Mucosa of descending colon (tissue), 3 donors: Measurements from ENCODE around the gene CACNA2D3. TPM values are rescaled to one million over a fixed set of nuclear protein-coding genes. Genes with fewer than 3 reads are reported as not detected.
A peak's percentile ranks its signal among the peaks of the same experiment; 100 is the strongest.

Experiments
- ATAC-seq: fragments of 200-7000 bp; cut with Tn5 transposase; one replicate; pipeline ENCODE4 v1.9.1; 2020; ENCODE audit warnings: mild to moderate bottlenecking, moderate library complexity
- DNase-seq, 3 donors: peaks; one replicate each; pipeline ENCODE4 v3.0.0-alpha.2; 2020
- H3K36me3 ChIP-seq: fragments of 200-600 bp; one replicate; pipeline ENCODE4 v1.8.0; 2021; ENCODE audit warnings: low read depth, mild to moderate bottlenecking
- H3K4me1 ChIP-seq: fragments of 200-600 bp; one replicate; pipeline ENCODE4 v1.8.0; 2021; ENCODE audit warnings: low read depth, mild to moderate bottlenecking
- H3K4me3 ChIP-seq: fragments of 200-600 bp; one replicate; pipeline ENCODE4 v1.8.0; 2021; ENCODE audit warnings: mild to moderate bottlenecking
- H3K9me3 ChIP-seq: fragments of 200-600 bp; one replicate; pipeline ENCODE4 v1.8.0; 2021; ENCODE audit warnings: mild to moderate bottlenecking
- intact Hi-C, 2 donors: fragments of 100-400 bp; cut with DNase I in 1 of 2; cut with micrococcal nuclease in 1 of 2; formaldehyde crosslinking; loops; one replicate each; pipeline versions ENCODE4 v1.11.0 to v1.11.1; 2022; cut with DNase I, micrococcal nuclease
- total RNA-seq, 3 donors: library from RNA; stranded (reverse); fragmentation: NEBNext Ultra II Directional in 2 of 3; extraction: Animal tissue kit (Norgen Biotek cat#: 25700) in 2 of 3; gene quantifications; one replicate each; pipeline versions ENCODE4 v1.2.1 to v1.2.4, GENCODE V29; 2021 to 2023
- TF ChIP-seq, protein P1 (sequence below): fragments of 200-600 bp; IDR thresholded peaks from one replicate; pipeline ENCODE4 v1.8.0; 2022; ENCODE audit warnings: antibody characterized with exemption, mild to moderate bottlenecking
- donor health status: DM: no; HTN: no; CAD: no; lungs with moderate emphysema.
- donor health status: DM: no; HTN: no; CAD: no.
- donor health status: DM: no; HTN: yes; CAD: no.

Gene CACNA2D3
- total RNA-seq, 3 donors from 2014 or later, result 0.34 to 3.5 (median 0.55) TPM

DNA sequence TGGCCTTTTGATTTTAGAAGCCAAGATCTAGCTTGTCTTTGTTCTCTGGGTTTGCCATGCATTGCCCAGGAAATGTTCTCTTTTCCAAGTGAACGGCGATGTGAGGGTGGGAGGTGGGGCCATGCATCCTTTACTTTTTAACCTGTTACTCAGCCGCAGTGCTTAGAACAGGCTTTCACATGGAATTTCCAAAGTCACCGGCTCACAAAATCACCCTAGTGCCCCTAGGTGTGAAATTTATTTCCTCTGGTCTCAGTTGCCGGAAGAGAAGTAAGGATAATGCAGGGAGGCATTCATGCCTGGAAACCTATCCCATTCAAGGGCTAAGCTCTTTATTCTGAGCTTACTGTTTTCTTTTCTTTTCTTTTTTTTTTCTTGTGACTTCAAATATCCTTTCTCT, 93.2 kb downstream of the CACNA2D3 start:
- Histone ChIP-seq H3K9me3 (no peaks in the 10 kb centered on the region), H3K4me1 (peaks cover 6% of the 10 kb centered on the region), H3K36me3 (no peaks in the 10 kb centered on the region), H3K4me3 (no peak overlapping the region)
- ATAC-seq (no peak), DNase-seq (no peak)
- TF ChIP-seq, protein P1, sequence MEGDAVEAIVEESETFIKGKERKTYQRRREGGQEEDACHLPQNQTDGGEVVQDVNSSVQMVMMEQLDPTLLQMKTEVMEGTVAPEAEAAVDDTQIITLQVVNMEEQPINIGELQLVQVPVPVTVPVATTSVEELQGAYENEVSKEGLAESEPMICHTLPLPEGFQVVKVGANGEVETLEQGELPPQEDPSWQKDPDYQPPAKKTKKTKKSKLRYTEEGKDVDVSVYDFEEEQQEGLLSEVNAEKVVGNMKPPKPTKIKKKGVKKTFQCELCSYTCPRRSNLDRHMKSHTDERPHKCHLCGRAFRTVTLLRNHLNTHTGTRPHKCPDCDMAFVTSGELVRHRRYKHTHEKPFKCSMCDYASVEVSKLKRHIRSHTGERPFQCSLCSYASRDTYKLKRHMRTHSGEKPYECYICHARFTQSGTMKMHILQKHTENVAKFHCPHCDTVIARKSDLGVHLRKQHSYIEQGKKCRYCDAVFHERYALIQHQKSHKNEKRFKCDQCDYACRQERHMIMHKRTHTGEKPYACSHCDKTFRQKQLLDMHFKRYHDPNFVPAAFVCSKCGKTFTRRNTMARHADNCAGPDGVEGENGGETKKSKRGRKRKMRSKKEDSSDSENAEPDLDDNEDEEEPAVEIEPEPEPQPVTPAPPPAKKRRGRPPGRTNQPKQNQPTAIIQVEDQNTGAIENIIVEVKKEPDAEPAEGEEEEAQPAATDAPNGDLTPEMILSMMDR, result no peak
- intact Hi-C loops, result no loop called here

DNA sequence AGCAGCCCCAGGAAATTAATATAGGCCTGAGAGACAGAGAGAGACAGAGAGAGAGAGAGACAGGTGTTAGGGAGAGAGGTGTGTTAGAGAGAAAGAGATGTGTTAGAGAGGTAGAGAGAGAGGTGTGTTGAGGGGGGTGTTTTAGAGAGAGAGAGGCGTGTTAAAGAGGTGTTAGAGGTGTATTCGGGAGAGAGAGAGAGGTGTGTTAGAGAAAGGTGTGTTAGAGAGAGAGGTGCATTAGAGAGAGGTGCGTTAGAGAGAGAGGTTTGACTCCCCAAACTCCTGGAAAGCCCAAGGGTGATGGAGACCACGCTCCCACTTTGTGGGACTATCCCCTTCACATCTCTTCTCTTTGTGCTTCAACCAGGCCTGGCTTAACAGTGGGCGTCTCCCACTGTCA, 95.5 kb downstream of the CACNA2D3 start:
- Histone ChIP-seq H3K36me3 (no peaks in the 10 kb centered on the region), H3K9me3 (no peaks in the 10 kb centered on the region), H3K4me3 (no peak overlapping the region), H3K4me1 (peaks cover under 1% of the 10 kb centered on the region)
- intact Hi-C loops, result no loop called here
- ATAC-seq (no peak), DNase-seq (no peak)
- TF ChIP-seq, protein P1, result no peak

DNA sequence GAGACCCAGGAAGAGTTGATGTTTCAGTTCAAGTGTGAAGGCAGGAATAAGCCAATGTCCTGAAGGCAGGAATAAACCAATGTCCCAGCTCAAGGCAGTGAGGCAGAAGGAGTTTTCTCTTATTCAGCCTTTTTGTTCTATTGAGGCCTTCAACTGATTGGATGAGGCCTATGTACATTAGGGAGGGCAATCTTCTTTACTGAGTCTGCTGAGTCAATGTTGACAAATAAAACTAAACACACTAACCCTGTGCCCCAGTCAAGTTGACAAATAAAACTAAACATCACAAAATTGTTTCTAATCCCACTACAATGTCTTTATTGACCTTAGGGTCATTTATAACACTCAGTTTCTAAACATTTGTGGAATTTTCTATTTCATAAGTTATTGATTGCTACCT, 100.0 kb downstream of the CACNA2D3 start:
- intact Hi-C loops, result no loop called here
- TF ChIP-seq, protein P1, result no peak
- no peak for DNase-seq

DNA sequence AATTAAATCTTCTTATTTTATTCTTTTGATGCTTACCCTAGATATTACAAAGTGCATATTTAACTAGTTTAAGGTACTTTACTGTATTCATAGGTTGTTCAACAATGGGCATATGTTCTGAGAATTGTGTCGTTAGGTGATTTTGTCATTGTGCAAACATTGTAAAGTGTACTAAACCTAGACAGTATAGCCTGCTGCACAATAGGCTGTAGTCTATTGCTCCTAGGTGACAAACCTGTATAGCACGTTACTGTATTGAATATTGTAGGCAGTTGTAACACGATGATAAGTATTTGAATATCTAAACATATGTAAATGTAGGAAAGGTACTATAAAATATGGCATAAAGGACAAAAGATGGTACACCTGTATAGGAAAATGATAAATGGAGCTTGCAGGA, 100.7 kb downstream of the CACNA2D3 start:
- Histone ChIP-seq H3K36me3 (no peaks in the 10 kb centered on the region), H3K4me3 (no peak overlapping the region), H3K4me1 (peaks cover 8% of the 10 kb centered on the region), H3K9me3 (no peaks in the 10 kb centered on the region)
- DNase-seq, result peak in 1 of 3 donors; percentile 9
- ATAC-seq, result peak; percentile 99
- intact Hi-C loops, result no loop called here
- TF ChIP-seq, protein P1, result no peak

More for the DNA sequence above, 100.0 kb downstream of the CACNA2D3 start:
- H3K4me1 ChIP-seq, result peaks cover 8% of the 10 kb centered on the region
- ATAC-seq, result peak; percentile 55
- no peaks in the 10 kb centered on the region for H3K36me3 ChIP-seq
- no peak overlapping the region for H3K4me3 ChIP-seq
- no peaks in the 10 kb centered on the region for H3K9me3 ChIP-seq

DNA sequence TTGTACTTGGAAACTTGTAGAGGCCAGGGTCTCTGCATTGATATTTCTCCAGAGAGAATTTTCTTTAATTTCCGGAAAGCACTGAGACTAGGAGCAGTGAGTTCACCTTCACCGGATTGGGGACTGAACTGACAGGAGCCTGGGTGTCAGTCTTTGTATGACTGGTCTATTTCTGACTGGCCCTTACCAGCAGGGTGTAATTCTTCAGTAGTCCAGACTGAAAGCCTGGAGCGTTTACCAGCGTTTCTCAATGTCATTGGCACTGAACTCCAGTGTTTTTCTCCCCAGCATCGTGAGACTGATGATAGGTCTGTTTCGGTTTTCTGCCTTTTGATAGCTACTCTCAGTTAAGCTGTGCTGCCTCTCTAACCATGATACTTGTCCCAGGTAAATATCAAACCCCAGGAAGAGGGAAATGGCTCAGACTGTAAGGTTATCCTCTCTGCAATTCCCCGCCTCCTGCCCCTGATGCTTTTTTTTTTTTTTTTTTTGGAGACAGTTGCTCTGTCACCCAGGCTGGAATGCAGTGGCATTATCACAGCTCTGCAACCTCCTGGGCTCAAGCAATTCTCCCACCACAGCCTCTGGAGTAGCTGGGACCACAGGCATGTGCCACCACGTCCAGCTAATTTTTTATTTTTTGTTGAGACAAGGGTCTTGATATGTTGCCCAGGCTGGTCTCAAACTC, 103.6 kb downstream of the CACNA2D3 start:
- Histone ChIP-seq H3K36me3 (no peaks in the 10 kb centered on the region), H3K9me3 (no peaks in the 10 kb centered on the region), H3K4me1 (peaks cover 8% of the 10 kb centered on the region), H3K4me3 (no peak overlapping the region)
- TF ChIP-seq, protein P1, result no peak
- intact Hi-C loops, result no loop called here
- no peak for DNase-seq
- no peak for ATAC-seq
